ENCODE results near the gene PFN3. TPM values are rescaled to one million over a fixed set of nuclear protein-coding genes. Genes with fewer than 3 reads are reported as not detected.
"Not testable (repeated sequence)": the region's sequence is repeated elsewhere in the genome, so short reads cannot be mapped to it uniquely, and the experiment has no call there.

Gene PFN3
- total and polyA plus RNA-seq, 8 donors: not detected

GRCh38 chr5:177421062-177421798 lies 20.8 kb upstream of the PFN3 start:
- no peaks in the 10 kb centered on the region for H3K27me3 ChIP-seq
- TF ChIP-seq CTCF (IDR thresholded peaks at IDR 0.05) (no peak), EP300 (IDR thresholded peaks at IDR 0.05) (no peak), POLR2A (IDR thresholded peaks at IDR 0.05) (no peak), POLR2AphosphoS5 (IDR thresholded peaks at IDR 0.05) (no peak)
- H3K36me3 ChIP-seq: no peaks in the 10 kb centered on the region
- H3K4me1 ChIP-seq: peaks cover 4 to 16% (median 9%) of the 10 kb centered on the region in 4 donors
- no peak for DNase-seq
- no peaks in the 10 kb centered on the region for H3K9me3 ChIP-seq
- no peak overlapping the region for H3K27ac ChIP-seq
- intact Hi-C loops (cut with DNase I; ENCODE audit: low total_unique reads): no loop called here
- 83 to 87% (median 84%) methylated on average over 6 of the region's 6 CpGs for WGBS, 5 donors
- H3K4me3 ChIP-seq: no peak overlapping the region

GRCh38 chr5:177420472-177420871 lies 20.0 kb upstream of the PFN3 start:
- H3K36me3 ChIP-seq; H3K4me3 ChIP-seq; H3K27me3 ChIP-seq; intact Hi-C loops (cut with DNase I; ENCODE audit: low total_unique reads); H3K27ac ChIP-seq; H3K9me3 ChIP-seq; DNase-seq: not testable (repeated sequence)
- WGBS, 5 donors: 65 to 76% (median 69%) methylated on average over 7 of the region's 7 CpGs
- peaks cover 2 to 13% (median 5%) of the 10 kb centered on the region in 4 donors for H3K4me1 ChIP-seq

GRCh38 chr5:177419046-177419445 lies 18.6 kb upstream of the PFN3 start:
- H3K36me3 ChIP-seq: no peaks in the 10 kb centered on the region
- DNase-seq: no peak
- H3K27ac ChIP-seq: no peak overlapping the region
- 79 to 82% (median 80%) methylated on average over 3 of the region's 3 CpGs for WGBS, 5 donors
- H3K27me3 ChIP-seq: no peaks in the 10 kb centered on the region
- H3K9me3 ChIP-seq: no peaks in the 10 kb centered on the region
- H3K4me1 ChIP-seq: peaks cover 0 to 6% (median 0%) of the 10 kb centered on the region in 4 donors
- no peak for TF ChIP-seq CTCF (IDR thresholded peaks at IDR 0.05)
- peak in 1 of 3 donors; percentile 19 for TF ChIP-seq POLR2AphosphoS5 (IDR thresholded peaks at IDR 0.05)
- no peak for TF ChIP-seq POLR2A (IDR thresholded peaks at IDR 0.05)
- no peak for TF ChIP-seq EP300 (IDR thresholded peaks at IDR 0.05)
- intact Hi-C loops (cut with DNase I; ENCODE audit: low total_unique reads): no loop called here
- no peak overlapping the region for H3K4me3 ChIP-seq

- H3K4me1 ChIP-seq; intact Hi-C loops (cut with DNase I; ENCODE audit: low total_unique reads); H3K27ac ChIP-seq; H3K4me3 ChIP-seq; DNase-seq; H3K9me3 ChIP-seq; H3K36me3 ChIP-seq; H3K27me3 ChIP-seq: not testable (repeated sequence)
- 80 to 90% (median 81%) methylated on average over 6 of the region's 6 CpGs for WGBS, 5 donors
Measured at GRCh38 chr5:177417081-177417480, 16.6 kb upstream of the PFN3 start.

GRCh38 chr5:177414481-177414880 lies 14.0 kb upstream of the PFN3 start:
- TF ChIP-seq POLR2A (IDR thresholded peaks at IDR 0.05) (no peak), EP300 (IDR thresholded peaks at IDR 0.05) (no peak), POLR2AphosphoS5 (IDR thresholded peaks at IDR 0.05) (no peak), CTCF (IDR thresholded peaks at IDR 0.05) (no peak)
- Histone ChIP-seq H3K27ac (no peak overlapping the region), H3K27me3 (no peaks in the 10 kb centered on the region), H3K4me1 (peaks cover 0 to 6% (median 0%) of the 10 kb centered on the region in 4 donors), H3K4me3 (no peak overlapping the region), H3K9me3 (no peaks in the 10 kb centered on the region), H3K36me3 (no peaks in the 10 kb centered on the region)
- intact Hi-C loops (cut with DNase I; ENCODE audit: low total_unique reads): no loop called here
- no peak for DNase-seq
- WGBS, 5 donors: 75 to 83% (median 75%) methylated on average over 3 of the region's 3 CpGs

Measured in stomach (tissue), 9 donors.